HEK293 (cell line): ENCODE results near the gene ARHGAP26.

Experiments used
- HOXA7 ChIP-seq: sonication (generic); formaldehyde crosslinking; IDR thresholded peaks from 2 replicates; pipeline ENCODE4 v1.8.1; 2022; ENCODE audit warnings: missing genetic modification reagents, borderline replicate concordance
- MYNN ChIP-seq: fragments of 450-650 bp; formaldehyde crosslinking; IDR thresholded peaks from 2 replicates; pipeline ENCODE4 v1.5.1; 2016; ENCODE audit warnings: missing biosample characterization, missing genetic modification characterization, borderline replicate concordance
- PRDM1 ChIP-seq: fragments of 450-650 bp; formaldehyde crosslinking; IDR thresholded peaks from 2 replicates; pipeline ENCODE4; 2016; ENCODE audit warnings: missing biosample characterization, missing genetic modification characterization
- TRIM28 ChIP-seq: IDR thresholded peaks from 2 replicates; pipeline ENCODE4 v1.6.1; 2011; ENCODE audit warnings: low read length, control low read depth, borderline replicate concordance
- YY1 ChIP-seq: fragments of 450-650 bp; formaldehyde crosslinking; IDR thresholded peaks from 2 replicates; pipeline ENCODE4 v1.5.1; 2018; ENCODE audit warnings: missing biosample characterization, missing genetic modification characterization
- YY2 ChIP-seq: fragments of 450-650 bp; formaldehyde crosslinking; IDR thresholded peaks from 2 replicates; pipeline ENCODE4 v1.5.1; 2016; ENCODE audit warnings: missing biosample characterization, missing genetic modification characterization
- ZBTB17 ChIP-seq: fragments of 450-650 bp; formaldehyde crosslinking; IDR thresholded peaks from 2 replicates; pipeline ENCODE4 v1.5.1; 2016; ENCODE audit warnings: missing biosample characterization, missing genetic modification characterization
- ZBTB21 ChIP-seq: fragments of 450-650 bp; formaldehyde crosslinking; IDR thresholded peaks from 2 replicates; pipeline ENCODE4 v1.5.1; 2017; ENCODE audit warnings: missing biosample characterization, missing genetic modification characterization
- ZBTB7A ChIP-seq: fragments of 450-650 bp; formaldehyde crosslinking; IDR thresholded peaks from 2 replicates; pipeline ENCODE4 v1.5.1; 2016; ENCODE audit warnings: low read depth, missing biosample characterization, missing genetic modification characterization
- ZNF138 ChIP-seq: fragments of 450-650 bp; formaldehyde crosslinking; IDR thresholded peaks from 2 replicates; pipeline ENCODE4 v1.5.1; 2016; ENCODE audit warnings: missing biosample characterization, missing genetic modification characterization, borderline replicate concordance
- ZNF169 ChIP-seq: fragments of 450-650 bp; formaldehyde crosslinking; IDR thresholded peaks from 2 replicates; pipeline ENCODE4 v1.5.1; 2016; ENCODE audit warnings: missing biosample characterization, missing genetic modification characterization
- ZNF175 ChIP-seq: fragments of 450-650 bp; formaldehyde crosslinking; IDR thresholded peaks from 2 replicates; pipeline ENCODE4 v1.5.1; 2016; ENCODE audit warnings: missing biosample characterization, missing genetic modification characterization
- ZNF19 ChIP-seq: fragments of 450-650 bp; formaldehyde crosslinking; IDR thresholded peaks from 2 replicates; pipeline ENCODE4; 2016; ENCODE audit warnings: missing biosample characterization, missing genetic modification characterization, low read depth
- ZNF2 ChIP-seq: fragments of 450-650 bp; formaldehyde crosslinking; IDR thresholded peaks from 2 replicates; pipeline ENCODE4 v1.5.1; 2016; ENCODE audit warnings: missing biosample characterization, missing genetic modification characterization
- ZNF335 ChIP-seq: fragments of 450-650 bp; formaldehyde crosslinking; conservative IDR thresholded peaks from 2 replicates; pipeline ENCODE4 v1.5.1; 2016; ENCODE audit warnings: missing biosample characterization, missing genetic modification characterization
- ZNF366 ChIP-seq: fragments of 450-650 bp; formaldehyde crosslinking; conservative IDR thresholded peaks from 2 replicates; pipeline ENCODE4 v1.5.1; 2016; ENCODE audit warnings: missing biosample characterization, missing genetic modification characterization
- ZNF37A ChIP-seq: fragments of 450-650 bp; IDR thresholded peaks from 2 replicates; pipeline ENCODE4 v1.5.1; 2018; ENCODE audit warnings: missing biosample characterization, missing genetic modification characterization
- ZNF404 ChIP-seq: fragments of 450-650 bp; formaldehyde crosslinking; IDR thresholded peaks from 2 replicates; pipeline ENCODE4 v1.5.1; 2017; ENCODE audit warnings: missing biosample characterization, missing genetic modification characterization
- ZNF423 ChIP-seq: fragments of 450-650 bp; formaldehyde crosslinking; IDR thresholded peaks from 2 replicates; pipeline ENCODE4 v1.5.1; 2016; ENCODE audit warnings: missing biosample characterization, missing genetic modification characterization
- ZNF501 ChIP-seq: fragments of 450-650 bp; formaldehyde crosslinking; IDR thresholded peaks from 2 replicates; pipeline ENCODE4 v1.5.1; 2016; ENCODE audit warnings: missing biosample characterization, missing genetic modification characterization
- ZNF521 ChIP-seq: fragments of 450-650 bp; formaldehyde crosslinking; IDR thresholded peaks from 2 replicates; pipeline ENCODE4 v1.5.1; 2017; ENCODE audit warnings: missing biosample characterization, mild to moderate bottlenecking, missing genetic modification characterization
- ZNF610 ChIP-seq: fragments of 450-650 bp; formaldehyde crosslinking; IDR thresholded peaks from 2 replicates; pipeline ENCODE4 v1.5.1; 2016; ENCODE audit warnings: missing biosample characterization, missing genetic modification characterization, borderline replicate concordance
- ZNF626 ChIP-seq: fragments of 450-650 bp; sonication (Bioruptor Pico); formaldehyde crosslinking; IDR thresholded peaks from 2 replicates; pipeline ENCODE4 v1.5.1; 2018; ENCODE audit warnings: missing biosample characterization, missing genetic modification characterization, inconsistent platforms
- ZNF629 ChIP-seq: fragments of 450-650 bp; formaldehyde crosslinking; IDR thresholded peaks from 2 replicates; pipeline ENCODE4 v1.5.1; 2017; ENCODE audit warnings: missing biosample characterization, missing genetic modification characterization
- ZNF660 ChIP-seq: fragments of 450-650 bp; IDR thresholded peaks from 2 replicates; pipeline ENCODE4 v1.5.1; 2018; ENCODE audit warnings: missing biosample characterization, mild to moderate bottlenecking, missing genetic modification characterization
- ZNF701 ChIP-seq: fragments of 450-650 bp; formaldehyde crosslinking; IDR thresholded peaks from 2 replicates; pipeline ENCODE4 v1.5.1; 2016; ENCODE audit warnings: missing biosample characterization, missing genetic modification characterization
- ZNF777 ChIP-seq: fragments of 450-650 bp; formaldehyde crosslinking; IDR thresholded peaks from 2 replicates; pipeline ENCODE4 v1.5.1; 2017; ENCODE audit warnings: missing biosample characterization, missing genetic modification characterization, borderline replicate concordance
- ZSCAN16 ChIP-seq: fragments of 450-650 bp; formaldehyde crosslinking; IDR thresholded peaks from 2 replicates; pipeline ENCODE4 v1.5.1; 2016; ENCODE audit warnings: missing biosample characterization, missing genetic modification characterization
- TF ChIP-seq, protein P1 (sequence below): fragments of 450-650 bp; formaldehyde crosslinking; IDR thresholded peaks from 2 replicates; pipeline ENCODE4 v1.5.1; 2016; ENCODE audit warnings: missing biosample characterization, missing genetic modification characterization, low read depth
- TF ChIP-seq, protein P2 (sequence below): fragments of 450-650 bp; formaldehyde crosslinking; IDR thresholded peaks from 2 replicates; pipeline ENCODE4 v1.5.0; 2017; ENCODE audit warnings: missing biosample characterization, missing genetic modification characterization, borderline replicate concordance
- TF ChIP-seq, protein P3 (sequence below): fragments of 450-650 bp; formaldehyde crosslinking; IDR thresholded peaks from 2 replicates; pipeline ENCODE4 v1.5.1; 2017; ENCODE audit warnings: missing biosample characterization, missing genetic modification characterization
- TF ChIP-seq, protein P4 (sequence below): fragments of 450-650 bp; formaldehyde crosslinking; IDR thresholded peaks from 2 replicates; pipeline ENCODE4 v1.5.1; 2016; ENCODE audit warnings: missing biosample characterization, missing genetic modification characterization
- TF ChIP-seq, protein P5 (sequence below): fragments of 450-650 bp; formaldehyde crosslinking; IDR thresholded peaks from 2 replicates; pipeline ENCODE4 v1.5.1; 2016; ENCODE audit warnings: missing biosample characterization, missing genetic modification characterization

Gene ARHGAP26

DNA sequence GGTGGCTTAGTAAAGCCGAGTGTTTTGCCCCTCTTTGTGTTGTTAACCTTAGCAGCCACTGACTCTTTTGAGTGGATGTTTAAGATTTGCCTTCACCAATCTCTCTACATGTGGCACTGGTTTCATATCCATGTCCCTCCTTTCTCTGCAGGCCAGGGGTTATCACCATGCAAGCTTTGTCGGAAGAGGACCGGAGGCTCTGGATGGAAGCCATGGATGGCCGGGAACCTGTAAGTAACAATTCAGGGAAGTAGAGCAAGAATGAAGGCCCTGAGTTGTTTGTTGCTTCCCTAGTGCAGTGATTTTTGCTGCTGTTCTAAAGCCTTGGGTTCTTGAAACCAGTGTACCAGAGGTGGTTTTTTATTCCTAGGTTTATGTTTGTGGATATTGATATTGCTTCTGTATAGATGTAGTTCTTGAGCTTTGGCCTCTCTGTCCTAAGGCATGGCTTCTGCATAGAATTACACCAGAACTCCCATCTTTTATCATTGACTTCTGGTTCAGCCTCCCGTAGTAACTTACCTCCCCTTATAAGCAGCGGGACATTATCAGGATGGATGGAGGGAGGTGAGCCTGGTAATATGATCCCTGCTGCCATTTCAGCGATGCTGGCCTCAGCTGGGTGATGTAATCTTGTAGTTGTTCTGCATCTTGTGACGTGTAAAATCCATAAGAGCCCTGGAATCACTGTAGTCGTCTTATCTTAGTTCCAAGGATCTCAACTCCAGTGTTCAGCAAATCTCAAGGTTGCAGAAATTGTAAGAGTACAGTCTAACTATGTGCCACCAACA is 161.9 kb downstream of the ARHGAP26 start (continued):
- no peak for TF ChIP-seq ZNF175 (tag by site-specific recombination)
- TF ChIP-seq TRIM28, result peak; percentile 83; the same call in 1 of the 2 replicates
- TF ChIP-seq MYNN, result 0 out of 2 replicates have a peak, but pooled peaks have one; percentile 29
- TF ChIP-seq, protein P1, sequence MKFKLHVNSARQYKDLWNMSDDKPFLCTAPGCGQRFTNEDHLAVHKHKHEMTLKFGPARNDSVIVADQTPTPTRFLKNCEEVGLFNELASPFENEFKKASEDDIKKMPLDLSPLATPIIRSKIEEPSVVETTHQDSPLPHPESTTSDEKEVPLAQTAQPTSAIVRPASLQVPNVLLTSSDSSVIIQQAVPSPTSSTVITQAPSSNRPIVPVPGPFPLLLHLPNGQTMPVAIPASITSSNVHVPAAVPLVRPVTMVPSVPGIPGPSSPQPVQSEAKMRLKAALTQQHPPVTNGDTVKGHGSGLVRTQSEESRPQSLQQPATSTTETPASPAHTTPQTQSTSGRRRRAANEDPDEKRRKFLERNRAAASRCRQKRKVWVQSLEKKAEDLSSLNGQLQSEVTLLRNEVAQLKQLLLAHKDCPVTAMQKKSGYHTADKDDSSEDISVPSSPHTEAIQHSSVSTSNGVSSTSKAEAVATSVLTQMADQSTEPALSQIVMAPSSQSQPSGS, result peak; percentile 88
- TF ChIP-seq HOXA7 (CRISPR knock-in tag), result no peak
- no peak for TF ChIP-seq PRDM1
- TF ChIP-seq ZNF423, result no peak
- no peak for TF ChIP-seq ZNF169 (tag by site-specific recombination)
- no peak for TF ChIP-seq ZNF610 (tag by site-specific recombination)
- TF ChIP-seq ZBTB17 (tag by site-specific recombination), result peak; percentile 78; the same call in 1 of the 2 replicates
- no peak for TF ChIP-seq ZNF2 (tag by site-specific recombination)
- TF ChIP-seq ZNF37A (tag by site-specific recombination), result no peak
- TF ChIP-seq YY1, result peak; percentile 41; the same call in 1 of the 2 replicates
- no peak for TF ChIP-seq ZNF777 (tag by site-specific recombination)
- no peak for TF ChIP-seq ZSCAN16 (tag by site-specific recombination)
- peak; percentile 93 for TF ChIP-seq ZNF366 (tag by site-specific recombination)
- TF ChIP-seq, protein P2, sequence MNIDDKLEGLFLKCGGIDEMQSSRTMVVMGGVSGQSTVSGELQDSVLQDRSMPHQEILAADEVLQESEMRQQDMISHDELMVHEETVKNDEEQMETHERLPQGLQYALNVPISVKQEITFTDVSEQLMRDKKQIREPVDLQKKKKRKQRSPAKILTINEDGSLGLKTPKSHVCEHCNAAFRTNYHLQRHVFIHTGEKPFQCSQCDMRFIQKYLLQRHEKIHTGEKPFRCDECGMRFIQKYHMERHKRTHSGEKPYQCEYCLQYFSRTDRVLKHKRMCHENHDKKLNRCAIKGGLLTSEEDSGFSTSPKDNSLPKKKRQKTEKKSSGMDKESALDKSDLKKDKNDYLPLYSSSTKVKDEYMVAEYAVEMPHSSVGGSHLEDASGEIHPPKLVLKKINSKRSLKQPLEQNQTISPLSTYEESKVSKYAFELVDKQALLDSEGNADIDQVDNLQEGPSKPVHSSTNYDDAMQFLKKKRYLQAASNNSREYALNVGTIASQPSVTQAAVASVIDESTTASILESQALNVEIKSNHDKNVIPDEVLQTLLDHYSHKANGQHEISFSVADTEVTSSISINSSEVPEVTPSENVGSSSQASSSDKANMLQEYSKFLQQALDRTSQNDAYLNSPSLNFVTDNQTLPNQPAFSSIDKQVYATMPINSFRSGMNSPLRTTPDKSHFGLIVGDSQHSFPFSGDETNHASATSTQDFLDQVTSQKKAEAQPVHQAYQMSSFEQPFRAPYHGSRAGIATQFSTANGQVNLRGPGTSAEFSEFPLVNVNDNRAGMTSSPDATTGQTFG (tag by site-specific recombination), result no peak
- no peak for TF ChIP-seq ZBTB7A
- TF ChIP-seq ZNF701 (tag by site-specific recombination), result no peak
- peak; percentile 85 for TF ChIP-seq YY2 (tag by site-specific recombination)
- 0 out of 2 replicates have a peak, but pooled peaks have one; percentile 33 for TF ChIP-seq ZNF335 (tag by site-specific recombination)
- TF ChIP-seq, protein P3, sequence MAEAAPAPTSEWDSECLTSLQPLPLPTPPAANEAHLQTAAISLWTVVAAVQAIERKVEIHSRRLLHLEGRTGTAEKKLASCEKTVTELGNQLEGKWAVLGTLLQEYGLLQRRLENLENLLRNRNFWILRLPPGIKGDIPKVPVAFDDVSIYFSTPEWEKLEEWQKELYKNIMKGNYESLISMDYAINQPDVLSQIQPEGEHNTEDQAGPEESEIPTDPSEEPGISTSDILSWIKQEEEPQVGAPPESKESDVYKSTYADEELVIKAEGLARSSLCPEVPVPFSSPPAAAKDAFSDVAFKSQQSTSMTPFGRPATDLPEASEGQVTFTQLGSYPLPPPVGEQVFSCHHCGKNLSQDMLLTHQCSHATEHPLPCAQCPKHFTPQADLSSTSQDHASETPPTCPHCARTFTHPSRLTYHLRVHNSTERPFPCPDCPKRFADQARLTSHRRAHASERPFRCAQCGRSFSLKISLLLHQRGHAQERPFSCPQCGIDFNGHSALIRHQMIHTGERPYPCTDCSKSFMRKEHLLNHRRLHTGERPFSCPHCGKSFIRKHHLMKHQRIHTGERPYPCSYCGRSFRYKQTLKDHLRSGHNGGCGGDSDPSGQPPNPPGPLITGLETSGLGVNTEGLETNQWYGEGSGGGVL, result peak; percentile 75
- TF ChIP-seq ZBTB21 (tag by site-specific recombination), result peak; percentile 97
- no peak for TF ChIP-seq ZNF138 (tag by site-specific recombination)
- TF ChIP-seq ZNF404 (tag by site-specific recombination), result no peak
- TF ChIP-seq, protein P4, sequence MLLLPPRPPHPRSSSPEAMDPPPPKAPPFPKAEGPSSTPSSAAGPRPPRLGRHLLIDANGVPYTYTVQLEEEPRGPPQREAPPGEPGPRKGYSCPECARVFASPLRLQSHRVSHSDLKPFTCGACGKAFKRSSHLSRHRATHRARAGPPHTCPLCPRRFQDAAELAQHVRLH (tag by site-specific recombination), result 0 out of 2 replicates have a peak, but pooled peaks have one; percentile 25
- no peak for TF ChIP-seq ZNF626
- TF ChIP-seq ZNF521 (tag by site-specific recombination), result no peak
- TF ChIP-seq ZNF19 (tag by site-specific recombination), result 0 out of 2 replicates have a peak, but pooled peaks have one; percentile 9
- peak; percentile 78 for TF ChIP-seq ZNF660 (tag by site-specific recombination)
- peak; percentile 98 for TF ChIP-seq ZNF629 (tag by site-specific recombination)
- TF ChIP-seq ZNF501, result no peak
- TF ChIP-seq, protein P5, sequence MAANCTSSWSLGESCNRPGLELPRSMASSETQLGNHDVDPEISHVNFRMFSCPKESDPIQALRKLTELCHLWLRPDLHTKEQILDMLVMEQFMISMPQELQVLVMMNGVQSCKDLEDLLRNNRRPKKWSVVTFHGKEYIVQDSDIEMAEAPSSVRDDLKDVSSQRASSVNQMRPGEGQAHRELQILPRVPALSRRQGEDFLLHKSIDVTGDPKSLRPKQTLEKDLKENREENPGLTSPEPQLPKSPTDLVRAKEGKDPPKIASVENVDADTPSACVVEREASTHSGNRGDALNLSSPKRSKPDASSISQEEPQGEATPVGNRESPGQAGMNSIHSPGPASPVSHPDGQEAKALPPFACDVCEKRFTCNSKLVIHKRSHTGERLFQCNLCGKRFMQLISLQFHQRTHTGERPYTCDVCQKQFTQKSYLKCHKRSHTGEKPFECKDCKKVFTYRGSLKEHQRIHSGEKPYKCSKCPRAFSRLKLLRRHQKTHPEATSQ (tag by site-specific recombination), result no peak
